Calu3 (cell line): ENCODE results near the gene RPS25. TPM values are rescaled to one million over a fixed set of nuclear protein-coding genes. Genes with fewer than 3 reads are reported as not detected.

Experiments used
- BruUV-seq: library from RNA; stranded (reverse); fragments of 400-500 nt; replicated peaks from 2 replicates; lab custom pipeline; 2021; lab: Mats Ljungman, UMichigan
- CTCF ChIA-PET: fragments of 300-600 bp; sonication (Branson Sonifier 250); formaldehyde crosslinking; loops from one replicate; lab custom pipeline; 2022; ENCODE audit warnings: antibody characterized with exemption; lab: Charles Lee
- DNase-seq: peaks from one replicate; pipeline ENCODE4 v3.0.0; 2022
- H3K27ac Mint-ChIP-seq: one replicate; pipeline ENCODE4 v1.8.0; 2022; ENCODE audit warnings: mixed read lengths; ENCODE audit not compliant: unreplicated experiment
- H3K27me3 Mint-ChIP-seq: one replicate; pipeline ENCODE4 v1.8.0; 2022; ENCODE audit warnings: mixed read lengths; ENCODE audit not compliant: unreplicated experiment
- H3K36me3 Mint-ChIP-seq: one replicate; pipeline ENCODE4 v1.8.0; 2022; ENCODE audit warnings: mild to moderate bottlenecking, moderate library complexity, mixed read lengths; ENCODE audit not compliant: insufficient read depth, unreplicated experiment
- H3K4me1 Mint-ChIP-seq: one replicate; pipeline ENCODE4 v1.8.0; 2022; ENCODE audit warnings: mild to moderate bottlenecking, low read depth, mixed read lengths; ENCODE audit not compliant: unreplicated experiment
- H3K4me3 Mint-ChIP-seq: one replicate; pipeline ENCODE4 v1.8.0; 2022; ENCODE audit warnings: mild to moderate bottlenecking, low read depth, moderate library complexity, mixed read lengths; ENCODE audit not compliant: unreplicated experiment
- H3K9me3 Mint-ChIP-seq: one replicate; pipeline ENCODE4 v1.8.0; 2022; ENCODE audit warnings: low read depth, mixed read lengths; ENCODE audit not compliant: unreplicated experiment
- CTCF ChIP-seq: fragments of 200-600 bp; IDR thresholded peaks from one replicate; pipeline ENCODE4 v1.8.0; 2022; ENCODE audit warnings: antibody characterized with exemption; ENCODE audit not compliant: unreplicated experiment
- intact Hi-C: fragments of 100-400 bp; cut with micrococcal nuclease; formaldehyde crosslinking; loops from one replicate; pipeline ENCODE4 v1.10.0; 2022; ENCODE audit not compliant: unreplicated experiment
- total RNA-seq: library from RNA; stranded (reverse); gene quantifications from 2 replicates; pipeline ENCODE4 v1.2.3, GENCODE V29; 2022

The RPS25 gene
- total RNA-seq, 1 experiment from 2014 or later: 510 TPM

DNA sequence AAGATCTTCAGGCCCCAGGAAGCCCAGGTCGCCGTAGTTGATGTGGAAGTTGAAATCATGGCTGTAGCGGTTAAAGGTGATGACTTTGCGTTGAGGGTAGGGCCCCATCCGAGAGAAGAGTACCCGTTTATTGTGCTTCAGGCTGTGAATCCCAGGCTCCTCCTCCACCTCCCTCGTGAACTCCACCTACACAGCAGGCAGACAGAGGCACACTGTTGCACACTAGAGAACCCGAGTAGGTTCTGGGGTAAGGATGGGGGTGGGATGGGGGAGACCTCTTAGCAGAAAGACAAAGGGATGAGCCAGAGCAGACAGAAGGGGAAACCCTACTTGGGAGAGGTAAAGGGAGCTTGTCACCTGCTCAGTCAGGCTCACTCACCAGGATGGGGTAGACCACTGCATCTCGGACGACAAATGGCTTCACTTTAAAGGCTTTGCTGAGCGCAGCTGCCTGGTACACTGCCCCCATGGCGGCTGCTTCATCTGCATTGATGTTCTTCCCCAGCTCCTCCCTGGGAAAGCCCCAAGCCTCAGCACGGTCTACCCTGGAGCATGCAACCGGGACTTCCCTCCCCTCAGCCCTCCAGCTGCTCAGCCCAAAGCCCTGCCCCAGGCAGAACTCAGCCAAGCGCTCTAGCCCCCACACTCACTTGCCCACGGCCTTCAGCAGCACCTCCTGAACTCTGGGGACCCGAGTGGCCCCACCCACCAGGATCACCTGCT lies 33.5 kb upstream of the RPS25 start:
- BruUV-seq: no TSS peak
- Mint-ChIP-seq H3K36me3 (peaks cover 88% of the 10 kb centered on the region), H3K9me3 (no peaks in the 10 kb centered on the region), H3K4me1 (peaks cover 8% of the 10 kb centered on the region), H3K27me3 (no peaks in the 10 kb centered on the region), H3K4me3 (no peak overlapping the region), H3K27ac (no peak overlapping the region)
- no peak for TF ChIP-seq CTCF
- CTCF ChIA-PET: no interaction called here
- no peak for DNase-seq
- intact Hi-C loops: no loop called here

- no peak for DNase-seq
- H3K4me1 Mint-ChIP-seq: no peaks in the 10 kb centered on the region
- peak overlapping the region; percentile 19 for H3K27ac Mint-ChIP-seq
- TF ChIP-seq CTCF: no peak
- CTCF ChIA-PET: no interaction called here
- H3K4me3 Mint-ChIP-seq: peak overlapping the region; percentile 6
- intact Hi-C loops: no loop called here
- no peaks in the 10 kb centered on the region for H3K9me3 Mint-ChIP-seq
- BruUV-seq: no TSS peak
- H3K27me3 Mint-ChIP-seq: no peaks in the 10 kb centered on the region
- H3K36me3 Mint-ChIP-seq: peaks cover 85% of the 10 kb centered on the region
Measured at GRCh38 chr11:119049081-119049480, 30.9 kb upstream of the RPS25 start.

DNA sequence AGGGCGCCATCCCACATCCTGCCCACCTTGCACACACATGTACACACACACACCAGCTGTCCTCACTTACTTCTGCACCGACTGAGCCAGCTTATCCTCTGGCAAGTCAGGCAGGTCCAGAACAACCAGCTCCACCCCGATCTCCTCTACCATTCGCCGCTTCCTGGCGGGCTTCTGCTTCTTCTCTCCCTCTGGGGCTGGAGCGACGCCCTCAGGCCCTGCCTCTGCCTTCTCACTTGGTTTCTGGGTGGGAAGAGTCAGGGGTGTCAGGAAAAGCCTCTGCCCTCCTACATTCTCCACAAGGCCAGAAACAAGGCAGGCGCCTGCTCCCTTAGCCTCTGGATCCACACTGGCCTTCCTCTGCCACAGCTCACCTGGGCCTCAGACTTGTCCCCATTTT lies 30.5 kb upstream of the RPS25 start:
- peak overlapping the region; percentile 6 for H3K4me3 Mint-ChIP-seq
- H3K27me3 Mint-ChIP-seq: no peaks in the 10 kb centered on the region
- TF ChIP-seq CTCF: no peak
- H3K9me3 Mint-ChIP-seq: no peaks in the 10 kb centered on the region
- no peak for DNase-seq
- CTCF ChIA-PET: no interaction called here
- BruUV-seq: no TSS peak
- H3K27ac Mint-ChIP-seq: peak overlapping the region; percentile 19
- H3K36me3 Mint-ChIP-seq: peaks cover 80% of the 10 kb centered on the region
- intact Hi-C loops: no loop called here
- H3K4me1 Mint-ChIP-seq: no peaks in the 10 kb centered on the region

GRCh38 chr11:119047205-119047604 lies 29.1 kb upstream of the RPS25 start:
- no peak for TF ChIP-seq CTCF
- H3K27me3 Mint-ChIP-seq: no peaks in the 10 kb centered on the region
- no peak overlapping the region for H3K27ac Mint-ChIP-seq
- H3K4me3 Mint-ChIP-seq: no peak overlapping the region
- H3K36me3 Mint-ChIP-seq: peaks cover 66% of the 10 kb centered on the region
- no peak for DNase-seq
- no peaks in the 10 kb centered on the region for H3K4me1 Mint-ChIP-seq
- no TSS peak for BruUV-seq
- intact Hi-C loops: no loop called here
- CTCF ChIA-PET: no interaction called here
- H3K9me3 Mint-ChIP-seq: no peaks in the 10 kb centered on the region
